Small intestine (tissue), 7 donors: ENCODE measurements around the gene PDLIM7. TPM values are rescaled to one million over a fixed set of nuclear protein-coding genes. Genes with fewer than 3 reads are reported as not detected.
A peak's percentile ranks its signal among the peaks of the same experiment; 100 is the strongest.

ENCODE experiments used
- DNase-seq, 2 donors: peaks; one replicate each; pipeline versions ENCODE4 v3.0.0 to v3.0.0-alpha.2; 2013
- FAIRE-seq: peaks from 2 replicates; lab custom pipeline; 2012; peaks lifted over from hg19 to GRCh38; lab: Jason Lieb, UNC
- H3K27ac ChIP-seq, 3 donors: one replicate each; pipeline ENCODE4 v1.5.1; 2013; ENCODE audit warnings: low read length in 2 of 3, mild to moderate bottlenecking in 2 of 3, control low read depth in 1 of 3, inconsistent platforms in 1 of 3, low read depth in 1 of 3, moderate library complexity in 1 of 3
- H3K27me3 ChIP-seq, 3 donors: one replicate each; pipeline ENCODE4 v1.6.1; 2013; ENCODE audit warnings: low read length in 3 of 3, inconsistent platforms in 1 of 3; ENCODE audit not compliant: control insufficient read depth in 3 of 3, insufficient read depth in 3 of 3
- H3K36me3 ChIP-seq, 3 donors: one replicate each; pipeline ENCODE4 v1.6.1; 2013; ENCODE audit warnings: low read length in 3 of 3, inconsistent platforms in 1 of 3, low read depth in 1 of 3, mild to moderate bottlenecking in 1 of 3, moderate library complexity in 1 of 3; ENCODE audit not compliant: control insufficient read depth in 3 of 3, insufficient read depth in 2 of 3
- H3K4me1 ChIP-seq, 3 donors: one replicate each; pipeline ENCODE4 v1.6.1; 2013; ENCODE audit warnings: low read length in 2 of 3, inconsistent platforms in 1 of 3, low read depth in 1 of 3, mild to moderate bottlenecking in 1 of 3, moderate library complexity in 1 of 3; ENCODE audit not compliant: control insufficient read depth in 3 of 3, insufficient read depth in 2 of 3
- H3K4me3 ChIP-seq, 3 donors: one replicate each; pipeline ENCODE4 v1.5.1; 2013; ENCODE audit warnings: low read length in 3 of 3, control low read depth in 1 of 3, inconsistent platforms in 1 of 3, low read depth in 1 of 3, mild to moderate bottlenecking in 1 of 3, moderate library complexity in 1 of 3
- H3K9me3 ChIP-seq, 2 donors: one replicate each; pipeline ENCODE4 v1.6.1; 2013; ENCODE audit warnings: low read depth in 1 of 2, low read length in 1 of 2; ENCODE audit not compliant: control insufficient read depth in 2 of 2, insufficient read depth in 1 of 2
- WGBS, 3 donors: extraction: QIAGEN DNeasy Blood & Tissue Kit; methylation state at CpG; one replicate each; pipeline ENCODE4 v1.1.7; 2013; 5-methylcytosine and 5-hydroxymethylcytosine counted together
- polyA plus RNA-seq, 4 donors: library from polyadenylated mRNA; stranded (reverse) in 3 of 4; unstranded in 1 of 4; fragments of 200-250 nt in 3 of 4; fragments of 120-200 nt in 1 of 4; gene quantifications; one replicate each; pipeline versions ENCODE4 v1.2.1 to v1.2.3, GENCODE V29; 2013
- donor health status: healthy with polysubstance abuse.
- donor health status: control.
- donor health status: control.
- donor health status: Bipolar disorder and iron deficiency.
- donor health status: healthy.

The PDLIM7 gene
- polyA plus RNA-seq, 4 donors, result 3.8 to 44.4 (median 18.3) TPM

- WGBS, 3 donors, result 43 to 61% (median 59%) methylated on average over 4 of the region's 4 CpGs
Observed at GRCh38 chr5:177474846-177475562, 22.4 kb downstream of the PDLIM7 start.

GRCh38 chr5:177474002-177474476 lies 23.4 kb downstream of the PDLIM7 start:
- FAIRE-seq, result no peak
- peak overlapping the region in 1 of 3 donors; percentile 68 for H3K4me3 ChIP-seq
- WGBS, 3 donors, result 31 to 51% (median 48%) methylated on average over 7 of the region's 7 CpGs
- H3K27ac ChIP-seq, result no peak overlapping the region
- peaks cover 0 to 19% (median 0%) of the 10 kb centered on the region in 3 donors for H3K27me3 ChIP-seq
- no peak for DNase-seq
- H3K4me1 ChIP-seq, result peaks cover 0 to 17% (median 0%) of the 10 kb centered on the region in 3 donors
- peaks cover 0 to 23% (median 0%) of the 10 kb centered on the region in 3 donors for H3K36me3 ChIP-seq
- no peaks in the 10 kb centered on the region for H3K9me3 ChIP-seq

More at GRCh38 chr5:177474846-177475562, 22.4 kb downstream of the PDLIM7 start:
- DNase-seq, result no peak
- no peak for FAIRE-seq
- Histone ChIP-seq H3K4me3 (no peak overlapping the region), H3K36me3 (peaks cover 0 to 18% (median 0%) of the 10 kb centered on the region in 3 donors), H3K27ac (no peak overlapping the region), H3K4me1 (peaks cover 0 to 17% (median 0%) of the 10 kb centered on the region in 3 donors), H3K27me3 (peaks cover 0 to 19% (median 0%) of the 10 kb centered on the region in 3 donors), H3K9me3 (no peaks in the 10 kb centered on the region)

GRCh38 chr5:177473443-177474001 lies 23.9 kb downstream of the PDLIM7 start, which contains the start of gene DBN1:
TSS of gene DBN1 (minus strand) at chr5:177473634. CDS start at chr5:177473521, 113 bp downstream.
- peaks cover 0 to 17% (median 0%) of the 10 kb centered on the region in 3 donors for H3K4me1 ChIP-seq
- DNase-seq (peak in 1 of 2 donors; percentile 50), FAIRE-seq (no peak)
- 3% methylated on average over 22 to 66 of the region's 69 CpGs for WGBS, 3 donors
- peak within 1 kb of the TSS; percentile 60 to 68 (median 65) for H3K4me3 ChIP-seq
- H3K36me3 ChIP-seq, result peaks cover 0 to 27% (median 0%) of the 10 kb centered on the region in 3 donors
- H3K9me3 ChIP-seq, result no peaks in the 10 kb centered on the region
- peaks cover 0 to 19% (median 0%) of the 10 kb centered on the region in 3 donors for H3K27me3 ChIP-seq
- H3K27ac ChIP-seq, result no peak within 1 kb of the TSS

GRCh38 chr5:177472460-177473442 lies 24.7 kb downstream of the PDLIM7 start:
- Histone ChIP-seq H3K4me3 (peak overlapping the region; percentile 60 to 68 (median 65)), H3K36me3 (peaks cover 0 to 31% (median 0%) of the 10 kb centered on the region in 3 donors), H3K9me3 (no peaks in the 10 kb centered on the region), H3K4me1 (peaks cover 0 to 17% (median 0%) of the 10 kb centered on the region in 3 donors), H3K27me3 (peaks cover 0 to 19% (median 0%) of the 10 kb centered on the region in 3 donors), H3K27ac (peak overlapping the region in 1 of 3 donors; percentile 3)
- DNase-seq (peak; percentile 41 to 63), FAIRE-seq (no peak)
- 2 to 3% (median 3%) methylated on average over 34 to 93 of the region's 93 CpGs for WGBS, 3 donors

- DNase-seq, result no peak
- peak overlapping the region in 1 of 3 donors; percentile 65 for H3K4me3 ChIP-seq
- peaks cover 0 to 19% (median 0%) of the 10 kb centered on the region in 3 donors for H3K27me3 ChIP-seq
- peaks cover 0 to 17% (median 0%) of the 10 kb centered on the region in 3 donors for H3K4me1 ChIP-seq
- FAIRE-seq, result no peak
- H3K36me3 ChIP-seq, result peaks cover 0 to 40% (median 4%) of the 10 kb centered on the region in 3 donors
- 65 to 84% (median 82%) methylated on average over 14 of the region's 14 CpGs for WGBS, 3 donors
- peak overlapping the region in 1 of 3 donors; percentile 3 for H3K27ac ChIP-seq
- H3K9me3 ChIP-seq, result no peaks in the 10 kb centered on the region
Observed at GRCh38 chr5:177471610-177472356, 25.6 kb downstream of the PDLIM7 start.

- DNase-seq, result no peak
- Histone ChIP-seq H3K27ac (no peak overlapping the region), H3K4me1 (peaks cover 0 to 17% (median 0%) of the 10 kb centered on the region in 3 donors), H3K27me3 (peaks cover 0 to 19% (median 0%) of the 10 kb centered on the region in 3 donors), H3K9me3 (no peaks in the 10 kb centered on the region), H3K4me3 (no peak overlapping the region), H3K36me3 (peaks cover 0 to 48% (median 4%) of the 10 kb centered on the region in 3 donors)
- 83 to 90% (median 90%) methylated on average over 10 of the region's 10 CpGs for WGBS, 3 donors
- no peak for FAIRE-seq
Observed at GRCh38 chr5:177470759-177471536, 26.5 kb downstream of the PDLIM7 start.
